ENCODE data around the gene SREBF2.

Gene SREBF2

DNA sequence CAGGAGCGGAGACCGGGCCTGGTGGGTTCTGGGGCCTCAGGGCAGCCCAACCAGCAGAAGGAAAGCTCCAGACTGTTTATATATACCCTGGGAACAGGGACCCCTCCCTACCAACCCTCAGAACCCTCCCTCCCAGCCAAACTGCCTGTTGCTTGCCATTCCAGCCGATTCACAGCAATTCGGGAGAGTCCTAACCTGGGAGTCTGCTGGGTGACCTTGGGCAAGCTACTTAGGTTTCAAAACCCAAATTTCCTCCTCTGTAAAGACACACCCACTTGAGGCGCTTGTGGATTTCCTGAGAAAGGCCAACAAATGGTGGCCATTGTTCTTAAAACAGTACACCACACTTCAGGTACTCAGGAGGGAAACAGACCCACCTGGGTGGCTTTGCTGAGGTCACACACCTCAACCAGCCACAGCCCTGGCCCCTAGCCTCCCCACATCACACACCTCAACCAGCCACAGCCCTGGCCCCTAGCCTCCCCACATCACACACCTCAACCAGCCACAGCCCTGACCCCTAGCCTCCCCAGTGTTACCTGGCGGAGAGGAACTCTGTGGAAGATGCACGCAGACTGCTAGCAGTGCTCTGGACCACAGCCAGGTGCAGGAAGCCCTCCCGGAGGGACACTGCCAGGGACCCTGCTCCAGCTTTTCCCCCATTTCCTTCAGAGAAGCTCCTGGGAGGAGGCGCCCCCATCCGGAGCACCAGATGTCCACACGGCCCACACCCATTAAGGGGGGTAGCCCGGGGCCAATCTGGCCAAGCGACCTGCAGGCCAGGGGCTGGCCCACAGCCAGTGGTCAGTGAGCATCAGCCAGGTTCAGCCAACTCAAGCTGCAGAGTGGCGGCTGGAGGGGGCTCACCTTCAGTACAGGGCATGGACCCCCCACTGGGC is 75.8 kb downstream of the SREBF2 start:
- DNase-seq (ENCODE audit: low read depth) = no peak
- peak overlapping the region; percentile 17 for H3K4me3 ChIP-seq (ENCODE audit: low read length)
- TF ChIP-seq, protein P1, sequence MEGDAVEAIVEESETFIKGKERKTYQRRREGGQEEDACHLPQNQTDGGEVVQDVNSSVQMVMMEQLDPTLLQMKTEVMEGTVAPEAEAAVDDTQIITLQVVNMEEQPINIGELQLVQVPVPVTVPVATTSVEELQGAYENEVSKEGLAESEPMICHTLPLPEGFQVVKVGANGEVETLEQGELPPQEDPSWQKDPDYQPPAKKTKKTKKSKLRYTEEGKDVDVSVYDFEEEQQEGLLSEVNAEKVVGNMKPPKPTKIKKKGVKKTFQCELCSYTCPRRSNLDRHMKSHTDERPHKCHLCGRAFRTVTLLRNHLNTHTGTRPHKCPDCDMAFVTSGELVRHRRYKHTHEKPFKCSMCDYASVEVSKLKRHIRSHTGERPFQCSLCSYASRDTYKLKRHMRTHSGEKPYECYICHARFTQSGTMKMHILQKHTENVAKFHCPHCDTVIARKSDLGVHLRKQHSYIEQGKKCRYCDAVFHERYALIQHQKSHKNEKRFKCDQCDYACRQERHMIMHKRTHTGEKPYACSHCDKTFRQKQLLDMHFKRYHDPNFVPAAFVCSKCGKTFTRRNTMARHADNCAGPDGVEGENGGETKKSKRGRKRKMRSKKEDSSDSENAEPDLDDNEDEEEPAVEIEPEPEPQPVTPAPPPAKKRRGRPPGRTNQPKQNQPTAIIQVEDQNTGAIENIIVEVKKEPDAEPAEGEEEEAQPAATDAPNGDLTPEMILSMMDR (conservative IDR thresholded peaks at IDR 0.05; ENCODE audit: low read depth, low read length) = no peak

DNA sequence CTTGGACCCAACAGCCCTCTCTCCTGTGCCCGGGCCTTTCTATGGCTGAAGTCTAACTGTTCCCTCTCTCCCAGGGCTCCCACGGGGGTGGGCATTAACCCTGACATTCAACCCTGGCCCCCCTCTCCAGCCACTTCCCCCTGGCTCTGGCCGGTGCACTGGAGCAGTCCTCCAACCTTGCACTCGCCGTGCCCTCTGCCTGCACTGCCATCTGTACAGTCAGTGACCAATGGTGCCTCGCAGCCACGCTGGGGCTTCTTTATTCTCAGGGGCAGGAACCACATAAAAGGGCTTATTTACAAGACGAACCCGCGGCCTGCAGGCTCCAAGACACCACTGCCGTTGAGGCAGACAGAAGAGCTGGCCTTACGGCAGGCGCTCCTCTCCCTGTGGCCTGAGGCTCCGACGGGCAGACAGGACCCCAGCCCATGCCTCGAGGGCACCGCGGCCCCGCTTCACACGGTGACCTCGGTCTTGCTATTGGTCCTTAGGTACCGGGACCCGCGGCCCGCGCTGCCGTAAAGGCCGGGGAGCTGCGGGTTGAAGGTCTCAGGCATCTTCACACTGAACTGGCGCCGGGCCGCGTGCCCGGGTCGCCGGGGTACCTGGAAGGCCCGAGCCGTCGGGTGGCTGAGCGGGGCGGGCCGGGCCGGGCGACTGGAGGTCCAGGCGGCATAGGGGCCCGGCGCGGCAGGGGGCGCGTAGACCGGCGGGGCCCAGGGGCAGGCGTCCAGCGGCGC is 76.6 kb downstream of the SREBF2 start:
- DNase-seq (ENCODE audit: low read depth) = no peak
- peak overlapping the region; percentile 17 for H3K4me3 ChIP-seq (ENCODE audit: low read length)
- TF ChIP-seq, protein P1 (conservative IDR thresholded peaks at IDR 0.05; ENCODE audit: low read depth, low read length) = no peak

DNA sequence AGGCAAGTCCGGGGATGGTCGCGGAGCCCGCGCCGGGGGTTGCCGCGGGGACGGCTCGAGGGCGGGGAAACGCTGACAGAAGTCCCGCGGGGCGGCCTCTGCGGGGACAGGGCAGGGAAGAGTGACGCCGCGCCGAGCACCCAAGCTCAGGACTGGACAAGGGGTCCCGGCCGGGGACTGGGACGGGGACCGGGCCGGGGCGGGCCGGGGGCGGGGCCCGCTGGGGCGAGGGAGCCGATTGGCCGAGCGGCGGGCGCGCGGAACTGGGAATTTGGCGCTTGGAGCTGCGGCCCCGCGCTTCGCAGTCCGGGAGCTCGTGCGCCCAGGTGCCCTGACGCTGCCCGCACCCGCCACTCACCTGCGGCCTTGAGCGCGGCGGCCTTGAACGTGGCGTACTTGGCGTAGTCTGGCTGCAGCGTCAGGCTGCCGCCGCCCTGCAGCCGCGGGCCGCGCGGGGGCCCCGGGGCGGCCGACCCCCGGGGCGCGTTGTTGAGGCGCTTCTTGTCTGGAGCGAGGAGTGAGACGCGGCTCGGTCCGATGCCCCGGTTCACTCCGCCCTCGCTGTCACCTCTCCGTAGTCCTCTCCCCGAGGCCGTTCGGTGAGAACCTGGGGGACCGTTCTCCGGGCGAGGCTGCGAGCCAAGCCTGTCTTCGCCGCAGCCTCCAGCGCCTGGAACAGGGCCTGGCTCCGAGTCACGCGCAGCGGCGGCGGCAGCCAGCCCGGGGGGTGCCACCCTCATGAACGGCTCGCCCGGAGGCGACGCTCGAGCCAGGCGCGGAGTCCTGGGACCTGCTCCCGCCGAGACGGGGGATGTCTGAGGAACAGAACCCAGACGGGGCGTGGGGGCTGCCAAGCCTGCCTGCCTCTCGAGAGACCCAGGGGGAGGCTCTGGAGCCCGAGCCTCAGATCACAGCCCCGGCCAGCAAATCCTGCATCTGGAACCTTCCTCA is 77.4 kb downstream of the SREBF2 start:
- peak overlapping the region; percentile 22 for H3K4me3 ChIP-seq (ENCODE audit: low read length)
- DNase-seq (ENCODE audit: low read depth) = peak; percentile 54
- TF ChIP-seq, protein P1 (conservative IDR thresholded peaks at IDR 0.05; ENCODE audit: low read depth, low read length) = no peak

DNA sequence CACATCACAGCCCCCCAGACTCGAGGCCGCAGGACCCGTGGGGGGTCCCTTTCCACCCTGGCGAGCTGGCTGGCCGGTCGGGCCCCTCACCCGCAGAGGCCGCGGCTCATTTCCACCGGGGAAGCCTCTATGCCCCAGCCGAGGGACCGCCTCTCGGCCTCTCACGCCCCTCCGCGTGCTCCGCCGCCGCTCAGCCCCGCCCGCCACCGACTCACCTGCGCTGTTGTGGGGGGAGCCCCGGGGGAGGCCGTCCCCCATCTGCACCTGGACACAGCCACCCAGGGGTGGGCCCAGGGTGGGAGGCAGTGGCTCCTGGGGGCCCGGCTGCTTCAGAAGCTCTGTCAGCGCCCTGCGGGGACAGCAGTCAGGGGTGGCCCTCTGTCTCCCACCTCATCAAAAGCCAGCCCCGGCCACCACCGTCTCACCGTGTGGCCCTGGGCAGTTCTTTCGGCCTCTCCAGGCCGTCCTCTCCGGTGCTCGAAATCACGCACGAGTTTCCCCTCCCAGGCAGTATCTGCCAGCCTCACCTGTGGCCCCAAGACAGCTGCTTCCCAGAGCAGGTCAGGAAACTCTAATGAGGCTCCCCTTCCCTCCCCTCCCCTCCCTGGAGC is 78.2 kb downstream of the SREBF2 start:
- TF ChIP-seq, protein P1 (conservative IDR thresholded peaks at IDR 0.05; ENCODE audit: low read depth, low read length) = no peak
- no peak for DNase-seq (ENCODE audit: low read depth)
- H3K4me3 ChIP-seq (ENCODE audit: low read length) = no peak overlapping the region

DNA sequence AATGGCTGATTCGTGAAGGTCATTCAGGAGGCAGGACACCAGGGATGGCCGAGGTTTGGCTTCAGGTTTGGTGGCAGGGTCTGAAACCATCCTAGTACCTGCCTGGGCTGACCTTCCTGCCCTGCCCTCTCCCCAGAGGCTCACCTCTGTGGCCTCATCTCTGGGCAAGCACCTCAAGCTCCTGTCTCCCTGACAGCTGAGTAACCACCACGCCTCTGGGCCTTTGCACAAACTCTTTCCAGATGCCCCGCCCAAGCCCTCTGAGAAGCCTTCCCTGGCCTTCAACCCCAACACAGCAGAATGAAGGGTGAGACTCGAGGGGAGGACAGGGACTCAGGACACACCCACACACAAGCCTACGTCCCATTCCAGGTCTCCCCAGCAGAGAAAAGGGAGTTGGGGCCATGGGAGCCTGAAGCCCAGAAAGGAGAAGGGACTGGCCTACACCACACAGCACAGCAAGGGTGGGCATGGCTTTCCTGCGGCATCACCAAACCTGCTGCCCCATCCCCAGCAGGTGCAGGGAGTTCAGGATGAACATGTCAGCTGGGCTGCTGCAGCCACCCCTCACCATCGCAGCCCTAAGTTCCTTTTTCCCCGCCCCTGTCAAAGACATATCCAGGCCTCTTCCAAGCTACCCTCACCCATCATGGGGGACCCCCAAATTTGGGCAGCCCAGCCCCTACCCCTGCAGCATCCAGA is 79.6 kb downstream of the SREBF2 start:
- H3K4me3 ChIP-seq (ENCODE audit: low read length) = no peak overlapping the region
- TF ChIP-seq, protein P1 (conservative IDR thresholded peaks at IDR 0.05; ENCODE audit: low read depth, low read length) = no peak

More for the DNA sequence above, 79.6 kb downstream of the SREBF2 start:
- no peak for DNase-seq (ENCODE audit: low read depth)
